Adrenal gland (tissue), 12 donors: ENCODE results near the gene MACF1. TPM values are rescaled to one million over a fixed set of nuclear protein-coding genes. Genes with fewer than 3 reads are reported as not detected.

ENCODE experiments used
- DNase-seq, 7 donors: peaks; one replicate each; pipeline ENCODE4 v3.0.0-alpha.2; 2019 to 2020
- H3K27ac ChIP-seq, 5 donors: fragments of 200-600 bp; sonication (generic) in 4 of 5; 1 replicate in 3 of 5; 2 replicates in 2 of 5; pipeline versions ENCODE4 v1.5.1 to v1.8.0; 2016 to 2020; ENCODE audit warnings: mild to moderate bottlenecking in 1 of 5
- H3K27me3 ChIP-seq: fragments of 200-600 bp; 2 replicates; pipeline ENCODE4 v1.8.0; 2021
- H3K36me3 ChIP-seq, 2 donors: fragments of 200-600 bp; replicated peaks in 1 of 2; 1 replicate in 1 of 2; 2 replicates in 1 of 2; pipeline versions ENCODE4 v1.5.1 to v1.8.0; 2018 to 2022
- H3K4me1 ChIP-seq, 2 donors: fragments of 200-600 bp; replicated peaks in 1 of 2; 1 replicate in 1 of 2; 2 replicates in 1 of 2; pipeline versions ENCODE4 v1.5.1 to v1.8.0; 2018 to 2021
- H3K4me3 ChIP-seq, 4 donors: fragments of 200-600 bp; sonication (generic) in 3 of 4; one replicate each; pipeline ENCODE4 v1.5.1; 2016 to 2018
- H3K9me3 ChIP-seq, 3 donors: fragments of 200-600 bp; sonication (generic) in 1 of 3; replicated peaks in 1 of 3; 1 replicate in 2 of 3; 2 replicates in 1 of 3; pipeline versions ENCODE4 v1.5.1 to v1.8.0; 2016 to 2021
- POLR2A ChIP-seq, 2 donors: fragments of 450-650 bp; IDR thresholded peaks; one replicate each; pipeline ENCODE4 v1.6.1; 2017; ENCODE audit warnings: antibody characterized with exemption in 2 of 2, mild to moderate bottlenecking in 2 of 2, moderate library complexity in 1 of 2
- WGBS, 4 donors: extraction: QIAGEN DNeasy Blood & Tissue Kit in 2 of 4; methylation state at CpG; one replicate each; pipeline versions ENCODE4 v1.1.5 to v1.1.7; 2013 to 2017; 5-methylcytosine and 5-hydroxymethylcytosine counted together
- intact Hi-C, 2 donors: fragments of 100-400 bp; cut with DNase I; formaldehyde crosslinking; loops; one replicate each; pipeline versions ENCODE4 v1.14.1 to v1.15.0; 2022 to 2023
- polyA plus RNA-seq, 3 donors: library from polyadenylated mRNA; stranded (reverse); fragments of 200-250 nt in 2 of 3; fragments of 350-450 nt in 1 of 3; fragmentation: Illumina TruSeq in 1 of 3; extraction: RNeasy Lipid Tissue Mini Kit (QIAGEN cat#74804) in 1 of 3; gene quantifications; one replicate each; pipeline ENCODE4 v1.2.3, GENCODE V29; 2013 to 2014
- total RNA-seq, 9 donors: library from RNA; depleted of rRNA in 4 of 9; stranded (reverse); fragments of >200 nt in 4 of 9; fragments of 120-200 nt in 1 of 9; fragmentation: NEBNext Ultra II Directional in 1 of 9; extraction: Animal tissue kit (Norgen Biotek cat#: 25700) in 1 of 9; gene quantifications; one replicate each; pipeline versions ENCODE4 v1.1.0 to v1.2.4, GENCODE V29; 2013 to 2023
- TF ChIP-seq, protein P1 (sequence below), 6 experiments: fragments of 450-650 bp in 4 of 6; fragments of 200-600 bp in 2 of 6; sonication (generic) in 1 of 6; IDR thresholded peaks; 1 replicate in 5 of 6; 2 replicates in 1 of 6; pipeline versions ENCODE4 v1.5.1 to v1.8.0; 2016 to 2021; ENCODE audit warnings: antibody characterized with exemption in 6 of 6, mild to moderate bottlenecking in 2 of 6, moderate library complexity in 1 of 6
- donor health status: healthy with polysubstance abuse.
- donor health status: Bipolar disorder and iron deficiency.
- donor health status: DM: yes; HTN: yes; CAD: no.
- donor health status: DM: no; HTN: no; CAD: no.
- donor health status: DM: no; HTN: no; CAD: no.
- donor health status: DM: yes; HTN: yes; CAD: no.

The MACF1 gene
- total and polyA plus RNA-seq, 12 donors, result 85.1 to 334 (median 219) TPM

DNA sequence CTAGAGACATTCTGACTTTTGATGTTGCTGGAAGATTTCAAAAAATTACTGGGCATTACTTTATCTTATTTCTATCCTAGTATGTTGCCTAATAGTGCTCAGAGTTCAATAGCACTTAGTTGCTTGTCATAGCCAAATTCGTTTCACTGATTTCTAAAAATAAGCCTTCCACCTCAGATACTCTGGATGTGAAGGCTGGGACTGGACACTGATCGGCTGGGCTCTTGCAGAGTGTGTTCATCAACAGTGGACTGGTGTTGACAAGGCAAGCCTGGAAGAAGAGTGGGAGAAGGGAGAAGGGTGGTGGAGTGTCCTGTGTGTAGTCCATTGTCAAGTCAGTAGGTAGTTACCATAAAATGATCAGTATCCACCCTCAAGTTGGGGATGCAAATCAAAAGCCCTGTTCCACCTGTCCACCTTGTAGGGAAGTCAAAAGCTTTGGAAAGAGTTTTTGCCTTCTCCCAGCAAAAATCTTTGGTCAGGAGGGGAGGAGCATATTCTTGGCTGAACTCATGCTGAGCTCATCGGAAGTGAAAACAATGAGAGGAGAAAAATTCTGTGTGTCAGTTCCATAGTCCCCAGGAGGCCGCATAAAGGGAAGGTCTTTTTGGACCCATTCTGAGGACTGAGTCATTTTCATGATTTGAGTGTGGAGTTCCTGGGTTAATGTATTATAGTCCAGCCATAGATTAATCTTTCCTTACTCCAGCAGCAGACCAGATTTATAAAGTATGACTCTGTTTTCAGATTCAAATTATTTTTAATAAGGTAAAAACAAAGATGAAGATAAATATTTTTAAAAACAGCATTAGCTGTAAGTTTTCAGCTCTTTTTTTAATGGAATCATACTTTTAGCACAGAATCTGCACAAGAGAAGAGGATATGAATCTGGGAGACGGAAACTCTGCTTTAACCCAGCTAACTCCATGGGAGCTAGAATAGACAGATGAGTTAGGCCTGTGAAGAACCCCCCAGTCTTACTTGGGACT lies 187.5 kb downstream of the MACF1 start:
- Histone ChIP-seq H3K27ac (peak overlapping the region; percentile 75 to 91 (median 87)), H3K4me1 (peaks cover 32 to 62% of the 10 kb centered on the region in 2 donors), H3K36me3 (peaks cover 0 to 31% of the 10 kb centered on the region in 2 donors), H3K9me3 (no peaks in the 10 kb centered on the region), H3K4me3 (no peak overlapping the region), H3K27me3 (no peaks in the 10 kb centered on the region)
- DNase-seq, result peak in 6 of 7 donors; percentile 48 to 80 (median 64)
- WGBS, 4 donors, result 17 to 26% (median 25%) methylated on average over 5 of the region's 5 CpGs
- intact Hi-C loops, result no loop called here
- peak in 1 of 2 donors; percentile 79 for TF ChIP-seq POLR2A (IDR thresholded peaks at IDR 0.05)
- TF ChIP-seq, protein P1, sequence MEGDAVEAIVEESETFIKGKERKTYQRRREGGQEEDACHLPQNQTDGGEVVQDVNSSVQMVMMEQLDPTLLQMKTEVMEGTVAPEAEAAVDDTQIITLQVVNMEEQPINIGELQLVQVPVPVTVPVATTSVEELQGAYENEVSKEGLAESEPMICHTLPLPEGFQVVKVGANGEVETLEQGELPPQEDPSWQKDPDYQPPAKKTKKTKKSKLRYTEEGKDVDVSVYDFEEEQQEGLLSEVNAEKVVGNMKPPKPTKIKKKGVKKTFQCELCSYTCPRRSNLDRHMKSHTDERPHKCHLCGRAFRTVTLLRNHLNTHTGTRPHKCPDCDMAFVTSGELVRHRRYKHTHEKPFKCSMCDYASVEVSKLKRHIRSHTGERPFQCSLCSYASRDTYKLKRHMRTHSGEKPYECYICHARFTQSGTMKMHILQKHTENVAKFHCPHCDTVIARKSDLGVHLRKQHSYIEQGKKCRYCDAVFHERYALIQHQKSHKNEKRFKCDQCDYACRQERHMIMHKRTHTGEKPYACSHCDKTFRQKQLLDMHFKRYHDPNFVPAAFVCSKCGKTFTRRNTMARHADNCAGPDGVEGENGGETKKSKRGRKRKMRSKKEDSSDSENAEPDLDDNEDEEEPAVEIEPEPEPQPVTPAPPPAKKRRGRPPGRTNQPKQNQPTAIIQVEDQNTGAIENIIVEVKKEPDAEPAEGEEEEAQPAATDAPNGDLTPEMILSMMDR (IDR thresholded peaks at IDR 0.05), result no peak

DNA sequence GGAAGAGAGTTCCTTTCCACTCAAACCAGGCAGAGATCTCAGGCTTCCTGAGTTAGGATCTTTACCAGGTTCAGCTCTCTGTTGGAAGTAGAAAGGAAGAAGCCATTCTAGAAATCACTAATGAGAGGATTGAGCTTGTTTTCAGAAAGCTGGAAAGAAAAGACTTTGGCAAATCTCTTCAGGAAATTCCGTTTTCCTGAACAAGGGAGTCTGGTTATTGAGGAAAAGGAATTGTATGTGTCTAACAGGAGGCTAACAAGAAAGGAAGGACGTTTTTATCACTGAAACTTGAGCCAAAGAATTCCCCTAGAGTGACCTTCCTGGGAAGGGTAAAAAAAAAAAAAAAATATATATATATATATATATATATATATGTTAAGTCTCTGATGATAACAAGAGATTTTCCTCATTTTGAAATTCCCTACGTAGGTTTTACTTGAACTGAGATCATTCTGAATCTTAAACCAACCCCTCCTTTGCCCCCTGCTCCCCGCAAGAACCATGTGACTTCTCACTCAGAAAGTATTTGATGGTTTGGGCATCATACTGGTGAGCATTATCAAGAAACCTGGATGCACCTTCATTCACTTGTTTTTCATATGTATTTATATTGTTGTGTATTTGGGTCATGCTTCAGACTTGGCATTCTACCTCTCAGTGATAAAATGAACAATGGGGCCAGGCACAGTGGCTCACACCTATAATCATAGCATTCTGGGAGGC lies 188.5 kb downstream of the MACF1 start:
- Histone ChIP-seq H3K9me3 (no peaks in the 10 kb centered on the region), H3K27me3 (no peaks in the 10 kb centered on the region), H3K27ac (peak overlapping the region; percentile 75 to 91 (median 87)), H3K36me3 (peaks cover 0 to 21% of the 10 kb centered on the region in 2 donors), H3K4me1 (peaks cover 37 to 69% of the 10 kb centered on the region in 2 donors), H3K4me3 (no peak overlapping the region)
- intact Hi-C loops, result no loop called here
- no peak for TF ChIP-seq POLR2A (IDR thresholded peaks at IDR 0.05)
- 41 to 64% (median 55%) methylated on average over 4 of the region's 4 CpGs for whole genome bisulfite sequencing, 4 donors
- no peak for DNase-seq

DNA sequence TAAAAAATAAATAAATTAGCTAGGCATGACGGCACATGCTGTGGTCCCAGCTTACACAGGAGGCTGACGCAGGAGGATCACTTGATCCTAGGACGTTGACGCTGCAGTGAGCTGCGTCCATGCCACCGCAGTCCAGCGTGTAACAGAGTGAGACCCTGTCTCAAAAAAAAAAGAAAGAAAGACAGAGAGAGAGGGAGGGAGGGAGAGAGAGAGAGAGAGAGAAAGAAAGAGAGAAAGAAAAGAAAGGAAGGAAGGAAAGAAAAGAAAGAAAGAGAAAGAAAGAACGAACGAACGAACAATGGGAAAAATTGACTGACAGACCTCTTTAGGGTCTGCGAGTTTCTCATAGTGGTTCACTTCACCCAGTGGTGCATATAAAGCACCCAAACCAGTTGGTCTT lies 189.2 kb downstream of the MACF1 start:
- 92 to 95% (median 94%) methylated on average over 11 of the region's 11 CpGs for WGBS, 4 donors
- H3K4me3 ChIP-seq, result no peak overlapping the region
- peaks cover 0 to 15% of the 10 kb centered on the region in 2 donors for H3K36me3 ChIP-seq
- no peaks in the 10 kb centered on the region for H3K27me3 ChIP-seq
- TF ChIP-seq, protein P1 (IDR thresholded peaks at IDR 0.05), result no peak
- TF ChIP-seq POLR2A (IDR thresholded peaks at IDR 0.05), result no peak
- intact Hi-C loops, result no loop called here
- H3K27ac ChIP-seq, result peak overlapping the region in 1 of 5 donors; percentile 71
- peaks cover 41 to 74% of the 10 kb centered on the region in 2 donors for H3K4me1 ChIP-seq
- DNase-seq, result no peak
- no peaks in the 10 kb centered on the region for H3K9me3 ChIP-seq

DNA sequence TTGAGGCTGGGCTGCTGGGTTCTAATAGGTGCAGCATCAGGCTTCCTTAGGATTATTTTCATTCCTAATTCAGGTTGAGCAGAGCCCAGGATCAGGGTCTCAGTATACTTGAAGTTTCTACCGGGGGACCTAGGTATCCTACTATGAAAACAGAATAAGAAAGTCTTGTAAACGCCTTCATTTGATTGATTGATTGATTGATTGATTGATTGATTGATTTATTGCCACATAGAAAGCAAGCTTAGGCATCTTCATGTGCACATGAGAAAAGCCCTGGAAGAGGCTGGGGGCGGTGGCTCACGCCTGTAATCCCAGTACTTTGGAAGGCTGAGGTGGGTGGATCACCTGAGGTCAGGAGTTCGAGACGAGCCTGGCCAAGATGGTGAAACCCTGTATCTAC lies 189.6 kb downstream of the MACF1 start:
- intact Hi-C loops, result no loop called here
- Histone ChIP-seq H3K36me3 (peaks cover 0 to 10% of the 10 kb centered on the region in 2 donors), H3K27me3 (no peaks in the 10 kb centered on the region), H3K9me3 (no peaks in the 10 kb centered on the region), H3K4me1 (peaks cover 45 to 78% of the 10 kb centered on the region in 2 donors), H3K4me3 (no peak overlapping the region), H3K27ac (peak overlapping the region in 4 of 5 donors; percentile 3 to 72 (median 66))
- WGBS, 4 donors, result 63 to 67% (median 65%) methylated on average over 6 of the region's 6 CpGs
- no peak for TF ChIP-seq POLR2A (IDR thresholded peaks at IDR 0.05)
- TF ChIP-seq, protein P1 (IDR thresholded peaks at IDR 0.05), result no peak
- no peak for DNase-seq
